Astrocyte (in vitro differentiated cells and primary cell): ENCODE data around the gene BANK1. TPM values are rescaled to one million over a fixed set of nuclear protein-coding genes. Genes with fewer than 3 reads are reported as not detected.
A peak's percentile ranks its signal among the peaks of the same experiment; 100 is the strongest.

ENCODE experiments used
- DNase-seq: peaks from one replicate; pipeline ENCODE4 v3.0.0-alpha.2; 2010; ENCODE audit warnings: low read depth
- FAIRE-seq: peaks from 2 replicates; lab custom pipeline; 2011; peaks lifted over from hg19 to GRCh38; lab: Jason Lieb, UNC
- H2AFZ ChIP-seq: 2 replicates; pipeline ENCODE4 v1.6.0; 2012; ENCODE audit warnings: low read depth, low read length, inconsistent platforms
- H3K27ac ChIP-seq: 2 replicates; pipeline ENCODE4 v1.5.1; 2011; ENCODE audit warnings: low read depth, low read length, inconsistent platforms
- H3K27me3 ChIP-seq: 2 replicates; pipeline ENCODE4 v1.6.0; 2011; ENCODE audit warnings: low read length, inconsistent platforms; ENCODE audit not compliant: insufficient read depth
- H3K36me3 ChIP-seq: 2 replicates; pipeline ENCODE4 v1.5.1; 2011; ENCODE audit warnings: low read length, inconsistent platforms; ENCODE audit not compliant: insufficient read depth
- H3K4me1 ChIP-seq: 2 replicates; pipeline ENCODE4 v1.5.1; 2011; ENCODE audit warnings: low read length, inconsistent platforms; ENCODE audit not compliant: insufficient read depth
- H3K4me2 ChIP-seq: 2 replicates; pipeline ENCODE4 v1.6.0; 2012; ENCODE audit warnings: low read length, inconsistent platforms
- H3K4me3 ChIP-seq: 2 replicates; pipeline ENCODE4 v1.5.1; 2011; ENCODE audit warnings: low read depth, mild to moderate bottlenecking, low read length, inconsistent platforms; ENCODE audit not compliant: insufficient read depth
- H3K79me2 ChIP-seq: 2 replicates; pipeline ENCODE4 v1.6.0; 2012; ENCODE audit warnings: mild to moderate bottlenecking, low read length, inconsistent platforms; ENCODE audit not compliant: insufficient read depth
- H3K9ac ChIP-seq: 2 replicates; pipeline ENCODE4 v1.6.0; 2012; ENCODE audit warnings: mild to moderate bottlenecking, low read length, inconsistent platforms
- H3K9me3 ChIP-seq: 2 replicates; pipeline ENCODE4 v1.5.1; 2012; ENCODE audit warnings: low read depth, mild to moderate bottlenecking, low read length, inconsistent platforms; ENCODE audit not compliant: insufficient read depth
- H4K20me1 ChIP-seq: 2 replicates; pipeline ENCODE4 v1.6.0; 2012; ENCODE audit warnings: low read length, inconsistent platforms; ENCODE audit not compliant: insufficient read depth
- H3K27ac Mint-ChIP-seq: one replicate; pipeline ENCODE4 v1.8.0; 2021; ENCODE audit warnings: mild to moderate bottlenecking, mixed read lengths; ENCODE audit not compliant: unreplicated experiment
- H3K27me3 Mint-ChIP-seq: one replicate; pipeline ENCODE4 v1.8.0; 2021; ENCODE audit warnings: low read depth, mixed read lengths; ENCODE audit not compliant: unreplicated experiment
- H3K36me3 Mint-ChIP-seq: one replicate; pipeline ENCODE4 v1.8.0; 2021; ENCODE audit warnings: low read depth, mixed read lengths; ENCODE audit not compliant: unreplicated experiment
- H3K4me1 Mint-ChIP-seq: one replicate; pipeline ENCODE4 v1.8.0; 2021; ENCODE audit warnings: low read depth, mixed read lengths; ENCODE audit not compliant: unreplicated experiment
- H3K4me3 Mint-ChIP-seq: one replicate; pipeline ENCODE4 v1.8.0; 2021; ENCODE audit warnings: mild to moderate bottlenecking, moderate library complexity, mixed read lengths; ENCODE audit not compliant: unreplicated experiment
- H3K9me3 Mint-ChIP-seq: one replicate; pipeline ENCODE4 v1.8.0; 2021; ENCODE audit warnings: mild to moderate bottlenecking, mixed read lengths; ENCODE audit not compliant: unreplicated experiment
- EZH2 ChIP-seq: IDR thresholded peaks from 2 replicates; pipeline ENCODE4 v1.6.1; 2012; ENCODE audit warnings: mild to moderate bottlenecking, low read length, inconsistent platforms; ENCODE audit not compliant: insufficient read depth
- total RNA-seq: library from RNA; stranded (reverse); gene quantifications from 2 replicates; pipeline ENCODE4 v1.2.1, GENCODE V29; 2021
- TF ChIP-seq, protein P1 (sequence below): IDR thresholded peaks from 2 replicates; pipeline ENCODE4 v1.5.1; 2011; ENCODE audit warnings: low read depth, mild to moderate bottlenecking, inconsistent platforms, low read length, moderate library complexity; ENCODE audit not compliant: insufficient read depth

The BANK1 gene
- total RNA-seq, 1 donor from 2014 or later = 1.3 TPM

DNA sequence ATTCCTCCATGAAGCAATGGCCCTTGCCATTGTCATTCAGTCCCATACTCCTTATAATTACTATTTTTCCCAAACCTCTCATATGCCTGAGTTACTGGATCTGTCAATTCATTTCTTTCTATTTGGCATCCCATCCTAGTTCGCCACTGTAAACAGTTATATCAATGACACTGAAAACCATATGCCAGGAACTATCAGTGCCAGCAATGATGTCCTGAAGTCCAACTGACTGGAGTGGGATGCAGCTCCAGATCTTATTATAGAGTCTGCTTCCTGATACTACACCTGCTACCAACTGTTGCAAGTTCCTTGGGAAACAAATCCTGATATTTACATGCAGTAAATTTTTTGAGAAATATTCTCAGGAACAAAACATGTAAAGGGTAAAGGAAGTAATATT lies 27.0 kb upstream of the BANK1 start:
- H2AFZ ChIP-seq = no peak overlapping the region
- H3K4me3 Mint-ChIP-seq = no peak overlapping the region
- H3K4me2 ChIP-seq = no peak overlapping the region
- H3K36me3 ChIP-seq = no peaks in the 10 kb centered on the region
- H3K9me3 Mint-ChIP-seq = no peaks in the 10 kb centered on the region
- H3K27ac ChIP-seq = no peak overlapping the region
- peaks cover 3% of the 10 kb centered on the region for H3K36me3 Mint-ChIP-seq
- no peak overlapping the region for H3K9ac ChIP-seq
- no peak overlapping the region for H3K4me3 ChIP-seq
- no peaks in the 10 kb centered on the region for H3K27me3 ChIP-seq
- FAIRE-seq = no peak
- H3K27ac Mint-ChIP-seq = no peak overlapping the region
- H3K79me2 ChIP-seq = no peaks in the 10 kb centered on the region
- TF ChIP-seq, protein P1, sequence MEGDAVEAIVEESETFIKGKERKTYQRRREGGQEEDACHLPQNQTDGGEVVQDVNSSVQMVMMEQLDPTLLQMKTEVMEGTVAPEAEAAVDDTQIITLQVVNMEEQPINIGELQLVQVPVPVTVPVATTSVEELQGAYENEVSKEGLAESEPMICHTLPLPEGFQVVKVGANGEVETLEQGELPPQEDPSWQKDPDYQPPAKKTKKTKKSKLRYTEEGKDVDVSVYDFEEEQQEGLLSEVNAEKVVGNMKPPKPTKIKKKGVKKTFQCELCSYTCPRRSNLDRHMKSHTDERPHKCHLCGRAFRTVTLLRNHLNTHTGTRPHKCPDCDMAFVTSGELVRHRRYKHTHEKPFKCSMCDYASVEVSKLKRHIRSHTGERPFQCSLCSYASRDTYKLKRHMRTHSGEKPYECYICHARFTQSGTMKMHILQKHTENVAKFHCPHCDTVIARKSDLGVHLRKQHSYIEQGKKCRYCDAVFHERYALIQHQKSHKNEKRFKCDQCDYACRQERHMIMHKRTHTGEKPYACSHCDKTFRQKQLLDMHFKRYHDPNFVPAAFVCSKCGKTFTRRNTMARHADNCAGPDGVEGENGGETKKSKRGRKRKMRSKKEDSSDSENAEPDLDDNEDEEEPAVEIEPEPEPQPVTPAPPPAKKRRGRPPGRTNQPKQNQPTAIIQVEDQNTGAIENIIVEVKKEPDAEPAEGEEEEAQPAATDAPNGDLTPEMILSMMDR = no peak
- TF ChIP-seq EZH2 = no peak
- peaks cover 6% of the 10 kb centered on the region for H3K4me1 Mint-ChIP-seq
- H4K20me1 ChIP-seq = no peaks in the 10 kb centered on the region
- DNase-seq = no peak
- H3K4me1 ChIP-seq = no peaks in the 10 kb centered on the region
- no peaks in the 10 kb centered on the region for H3K9me3 ChIP-seq
- H3K27me3 Mint-ChIP-seq = no peaks in the 10 kb centered on the region

DNA sequence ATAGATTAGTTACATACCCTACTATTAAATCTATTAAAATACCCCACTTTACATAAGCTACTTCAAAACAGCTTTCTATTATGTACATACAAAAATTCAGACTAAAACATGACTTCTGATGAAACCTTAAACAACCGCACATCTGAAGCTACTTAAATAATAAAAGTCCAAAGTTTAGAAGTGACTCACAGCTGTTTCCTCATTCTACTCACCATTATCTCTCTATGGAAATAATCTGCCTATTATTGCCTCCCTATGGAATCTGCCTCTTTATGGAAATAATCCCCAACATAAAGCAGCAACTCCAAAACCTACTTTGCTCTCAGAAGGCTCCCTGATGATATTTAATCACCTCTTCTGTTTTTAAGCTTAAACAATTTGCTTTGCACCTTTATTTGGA lies 15.7 kb upstream of the BANK1 start:
- Histone ChIP-seq H3K9me3 (no peaks in the 10 kb centered on the region), H3K79me2 (no peaks in the 10 kb centered on the region), H3K27me3 (no peaks in the 10 kb centered on the region), H4K20me1 (no peaks in the 10 kb centered on the region), H3K4me2 (no peak overlapping the region), H3K36me3 (no peaks in the 10 kb centered on the region), H3K9ac (no peak overlapping the region), H2AFZ (no peak overlapping the region), H3K4me1 (no peaks in the 10 kb centered on the region), H3K27ac (no peak overlapping the region), H3K4me3 (no peak overlapping the region)
- H3K9me3 Mint-ChIP-seq = peaks cover 5% of the 10 kb centered on the region
- no peak for DNase-seq
- no peak overlapping the region for H3K27ac Mint-ChIP-seq
- no peaks in the 10 kb centered on the region for H3K27me3 Mint-ChIP-seq
- FAIRE-seq = peak; percentile 71
- TF ChIP-seq, protein P1 = no peak
- no peak for TF ChIP-seq EZH2
- peaks cover 2% of the 10 kb centered on the region for H3K4me1 Mint-ChIP-seq
- no peak overlapping the region for H3K4me3 Mint-ChIP-seq
- peaks cover 2% of the 10 kb centered on the region for H3K36me3 Mint-ChIP-seq

DNA sequence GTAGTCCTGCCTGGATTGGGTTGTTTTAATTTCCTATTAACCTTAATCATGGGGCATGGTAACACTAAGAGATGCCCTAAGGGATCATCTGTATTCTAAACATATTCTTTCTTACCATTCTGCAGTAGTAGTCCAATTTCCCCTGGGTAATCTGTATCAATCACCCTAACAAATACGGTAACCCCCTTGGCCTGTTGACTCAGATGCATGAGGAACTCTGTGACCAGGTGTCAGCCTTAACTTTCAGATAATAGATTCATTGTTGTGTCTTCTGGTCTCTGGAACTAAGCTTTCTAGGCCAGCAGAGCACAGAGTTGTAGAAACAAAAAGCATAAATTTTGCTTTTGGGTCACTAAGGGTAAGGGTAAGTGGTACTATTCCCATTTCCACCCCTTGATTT lies 13.1 kb upstream of the BANK1 start:
- H2AFZ ChIP-seq = no peak overlapping the region
- no peaks in the 10 kb centered on the region for H3K9me3 ChIP-seq
- FAIRE-seq (no peak), DNase-seq (no peak)
- Mint-ChIP-seq H3K9me3 (no peaks in the 10 kb centered on the region), H3K27me3 (no peaks in the 10 kb centered on the region), H3K4me1 (peaks cover 2% of the 10 kb centered on the region), H3K36me3 (no peaks in the 10 kb centered on the region), H3K27ac (no peak overlapping the region), H3K4me3 (no peak overlapping the region)
- no peak overlapping the region for H3K9ac ChIP-seq
- no peaks in the 10 kb centered on the region for H3K36me3 ChIP-seq
- no peaks in the 10 kb centered on the region for H3K27me3 ChIP-seq
- no peak overlapping the region for H3K4me3 ChIP-seq
- no peak for TF ChIP-seq EZH2
- TF ChIP-seq, protein P1 = no peak
- no peaks in the 10 kb centered on the region for H3K79me2 ChIP-seq
- no peaks in the 10 kb centered on the region for H4K20me1 ChIP-seq
- H3K27ac ChIP-seq = no peak overlapping the region
- no peak overlapping the region for H3K4me2 ChIP-seq
- H3K4me1 ChIP-seq = no peaks in the 10 kb centered on the region
